Lower lobe of right lung (tissue), 2 donors: Measurements from ENCODE around the gene DUOXA1. TPM values are rescaled to one million over a fixed set of nuclear protein-coding genes. Genes with fewer than 3 reads are reported as not detected.

Source experiments
- ATAC-seq, 2 donors: fragments of 200-7000 bp; cut with Tn5 transposase; one replicate each; pipeline ENCODE4 v1.9.1; 2020 to 2022; ENCODE audit warnings: mild to moderate bottlenecking in 2 of 2, moderate library complexity in 2 of 2
- DNase-seq: peaks from one replicate; pipeline ENCODE4 v3.0.0-alpha.2; 2020
- H3K27ac ChIP-seq: fragments of 200-600 bp; one replicate; pipeline ENCODE4 v1.8.0; 2022
- H3K27me3 ChIP-seq: fragments of 200-600 bp; one replicate; pipeline ENCODE4 v1.8.0; 2022; ENCODE audit warnings: low read depth
- H3K36me3 ChIP-seq: fragments of 200-600 bp; one replicate; pipeline ENCODE4 v1.8.0; 2022; ENCODE audit warnings: mild to moderate bottlenecking
- H3K4me1 ChIP-seq: fragments of 200-600 bp; one replicate; pipeline ENCODE4 v1.8.0; 2022
- H3K4me3 ChIP-seq: fragments of 200-600 bp; one replicate; pipeline ENCODE4 v1.8.0; 2022; ENCODE audit warnings: mild to moderate bottlenecking
- H3K9me3 ChIP-seq: fragments of 200-600 bp; one replicate; pipeline ENCODE4 v1.8.0; 2022
- CTCF ChIP-seq: fragments of 200-600 bp; IDR thresholded peaks from one replicate; pipeline ENCODE4 v1.8.0; 2022; ENCODE audit warnings: antibody characterized with exemption, mild to moderate bottlenecking
- intact Hi-C: fragments of 100-400 bp; cut with DNase I; formaldehyde crosslinking; loops from one replicate; pipeline ENCODE4 v1.11.0; 2022
- total RNA-seq: library from RNA; stranded (reverse); fragmentation: NEBNext Ultra II Directional; extraction: Animal tissue kit (Norgen Biotek cat#: 25700); gene quantifications from one replicate; pipeline ENCODE4 v1.2.1, GENCODE V29; 2021
- donor health status: DM: no; HTN: yes; CAD: no; lungs with severe emphysema.

DUOXA1 gene
- total RNA-seq, 1 donor from 2014 or later: 131 TPM

GRCh38 chr15:45134682-45135604 is 5.3 kb upstream of the DUOXA1 start:
- H3K4me3 ChIP-seq: peak overlapping the region; percentile 35
- H3K27me3 ChIP-seq: peaks cover 43% of the 10 kb centered on the region
- no peak for TF ChIP-seq CTCF
- DNase-seq: peak; percentile 70
- no peaks in the 10 kb centered on the region for H3K9me3 ChIP-seq
- peaks cover 35% of the 10 kb centered on the region for H3K4me1 ChIP-seq
- H3K27ac ChIP-seq: no peak overlapping the region
- intact Hi-C loops: no loop called here
- H3K36me3 ChIP-seq: no peaks in the 10 kb centered on the region
- peak in 1 of 2 donors; percentile 4 for ATAC-seq

GRCh38 chr15:45134046-45134445 is 4.4 kb upstream of the DUOXA1 start:
- no peak for ATAC-seq
- no peak for TF ChIP-seq CTCF
- peaks cover 52% of the 10 kb centered on the region for H3K27me3 ChIP-seq
- intact Hi-C loops: no loop called here
- H3K36me3 ChIP-seq: no peaks in the 10 kb centered on the region
- DNase-seq: peak; percentile 40
- no peaks in the 10 kb centered on the region for H3K9me3 ChIP-seq
- H3K27ac ChIP-seq: peak overlapping the region; percentile 31
- H3K4me1 ChIP-seq: peaks cover 35% of the 10 kb centered on the region
- H3K4me3 ChIP-seq: peak overlapping the region; percentile 14

- no peak overlapping the region for H3K27ac ChIP-seq
- peak; percentile 2 to 20 for ATAC-seq
- no peaks in the 10 kb centered on the region for H3K9me3 ChIP-seq
- peak overlapping the region; percentile 14 for H3K4me3 ChIP-seq
- no peak for TF ChIP-seq CTCF
- H3K27me3 ChIP-seq: peaks cover 55% of the 10 kb centered on the region
- no peaks in the 10 kb centered on the region for H3K36me3 ChIP-seq
- DNase-seq: no peak
- peaks cover 35% of the 10 kb centered on the region for H3K4me1 ChIP-seq
- intact Hi-C loops: no loop called here
Observed at GRCh38 chr15:45133561-45133920, 3.9 kb upstream of the DUOXA1 start.

GRCh38 chr15:45132844-45133560 is 3.3 kb upstream of the DUOXA1 start:
- Histone ChIP-seq H3K4me3 (peak overlapping the region; percentile 14), H3K27ac (no peak overlapping the region), H3K27me3 (peaks cover 55% of the 10 kb centered on the region), H3K36me3 (no peaks in the 10 kb centered on the region), H3K9me3 (no peaks in the 10 kb centered on the region), H3K4me1 (peaks cover 35% of the 10 kb centered on the region)
- TF ChIP-seq CTCF: no peak
- DNase-seq: no peak
- no peak for ATAC-seq
- intact Hi-C loops: no loop called here

- intact Hi-C loops: no loop called here
- H3K4me1 ChIP-seq: peaks cover 34% of the 10 kb centered on the region
- H3K9me3 ChIP-seq: no peaks in the 10 kb centered on the region
- no peaks in the 10 kb centered on the region for H3K36me3 ChIP-seq
- H3K27ac ChIP-seq: peak overlapping the region; percentile 84
- peaks cover 55% of the 10 kb centered on the region for H3K27me3 ChIP-seq
- peak; percentile 37 to 59 for ATAC-seq
- peak overlapping the region; percentile 58 for H3K4me3 ChIP-seq
- peak; percentile 62 for DNase-seq
- TF ChIP-seq CTCF: no peak
Observed at GRCh38 chr15:45131510-45131909, 1.8 kb upstream of the DUOXA1 start.
